NCI-H2081 (cell line): ENCODE data around the gene WHAMM.
"Not testable (repeated sequence)": the region's sequence is repeated elsewhere in the genome, so short reads cannot be mapped to it uniquely, and the experiment has no call there.

Experiments
- DNase-seq, 2 experiments: peaks; one replicate each; lab custom pipeline; 2025; lab: John Stamatoyannopoulos, UW

Gene WHAMM, protein sequence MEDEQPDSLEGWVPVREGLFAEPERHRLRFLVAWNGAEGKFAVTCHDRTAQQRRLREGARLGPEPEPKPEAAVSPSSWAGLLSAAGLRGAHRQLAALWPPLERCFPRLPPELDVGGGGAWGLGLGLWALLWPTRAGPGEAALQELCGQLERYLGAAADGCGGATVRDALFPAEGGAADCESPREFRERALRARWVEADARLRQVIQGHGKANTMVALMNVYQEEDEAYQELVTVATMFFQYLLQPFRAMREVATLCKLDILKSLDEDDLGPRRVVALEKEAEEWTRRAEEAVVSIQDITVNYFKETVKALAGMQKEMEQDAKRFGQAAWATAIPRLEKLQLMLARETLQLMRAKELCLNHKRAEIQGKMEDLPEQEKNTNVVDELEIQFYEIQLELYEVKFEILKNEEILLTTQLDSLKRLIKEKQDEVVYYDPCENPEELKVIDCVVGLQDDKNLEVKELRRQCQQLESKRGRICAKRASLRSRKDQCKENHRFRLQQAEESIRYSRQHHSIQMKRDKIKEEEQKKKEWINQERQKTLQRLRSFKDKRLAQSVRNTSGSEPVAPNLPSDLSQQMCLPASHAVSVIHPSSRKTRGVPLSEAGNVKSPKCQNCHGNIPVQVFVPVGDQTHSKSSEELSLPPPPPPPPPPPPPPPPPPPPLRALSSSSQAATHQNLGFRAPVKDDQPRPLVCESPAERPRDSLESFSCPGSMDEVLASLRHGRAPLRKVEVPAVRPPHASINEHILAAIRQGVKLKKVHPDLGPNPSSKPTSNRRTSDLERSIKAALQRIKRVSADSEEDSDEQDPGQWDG

DNA sequence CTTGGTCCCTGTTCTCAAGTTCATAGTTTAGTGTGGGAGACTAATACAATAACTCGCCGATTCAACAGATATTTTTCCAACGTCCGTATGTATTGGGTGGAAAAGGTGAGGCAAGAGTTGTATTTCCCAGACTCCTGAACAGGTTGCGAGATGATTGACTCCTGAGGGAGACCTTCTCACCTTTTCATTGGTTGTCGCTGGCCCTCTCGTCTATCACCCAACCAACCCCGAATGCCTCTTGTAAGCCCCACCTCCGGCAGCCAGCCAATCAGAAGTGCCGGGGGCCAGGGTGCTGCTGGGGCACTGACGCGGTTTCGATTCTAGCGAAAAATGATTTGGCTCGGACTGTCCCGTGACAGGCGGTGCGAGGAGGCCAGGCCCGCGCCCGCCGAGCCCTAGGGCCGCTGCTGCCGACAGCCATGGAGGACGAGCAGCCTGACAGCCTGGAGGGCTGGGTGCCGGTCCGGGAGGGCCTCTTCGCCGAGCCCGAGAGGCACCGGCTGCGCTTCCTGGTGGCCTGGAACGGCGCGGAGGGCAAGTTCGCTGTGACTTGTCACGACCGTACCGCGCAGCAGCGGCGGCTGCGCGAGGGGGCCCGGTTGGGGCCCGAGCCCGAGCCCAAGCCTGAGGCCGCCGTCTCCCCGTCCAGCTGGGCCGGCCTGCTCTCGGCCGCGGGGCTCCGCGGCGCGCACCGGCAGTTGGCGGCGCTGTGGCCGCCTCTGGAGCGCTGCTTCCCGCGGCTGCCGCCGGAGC, at the start of gene WHAMM:
TSS of gene WHAMM (plus strand) at position 321 of the 753 bp plus-strand sequence. CDS start at position 420, 99 bp downstream.
- peak; percentile 95 to 98 for DNase-seq

DNA sequence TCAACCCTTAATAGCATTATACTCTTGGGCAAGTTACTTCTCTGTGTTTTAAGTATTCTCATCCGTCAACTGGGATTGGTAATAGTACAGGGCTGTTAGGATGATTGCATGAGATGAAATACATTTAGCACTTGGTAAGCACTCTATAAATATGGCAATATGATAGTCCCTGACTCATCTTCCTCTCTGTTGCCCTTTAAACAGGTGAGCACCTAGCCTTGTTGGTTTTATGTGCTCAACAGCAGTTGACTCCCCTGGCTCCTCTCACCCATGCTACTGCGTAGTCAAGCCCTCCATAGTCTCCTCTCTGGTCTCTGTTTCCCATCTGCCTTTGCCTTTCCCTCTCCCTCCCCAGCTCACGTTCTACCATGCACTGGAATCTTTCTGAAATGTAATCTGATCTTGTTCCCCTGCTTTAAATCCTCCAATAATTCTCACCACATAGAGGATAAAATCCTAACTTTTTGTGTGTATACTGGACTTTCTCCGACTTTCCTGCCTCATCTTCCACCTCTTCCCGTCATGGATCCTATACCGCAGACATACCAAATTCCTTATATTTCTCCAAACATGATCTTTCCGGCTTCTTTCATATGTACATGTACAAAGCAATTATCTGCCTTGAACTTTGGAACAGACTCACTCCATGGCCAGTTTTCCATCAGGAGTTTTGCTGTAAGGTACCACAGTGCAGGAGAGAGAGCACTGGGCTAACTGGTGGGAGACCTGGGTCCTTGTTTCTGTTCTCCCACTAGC, 45.9 kb upstream of the WHAMM start:
- DNase-seq = no peak

DNA sequence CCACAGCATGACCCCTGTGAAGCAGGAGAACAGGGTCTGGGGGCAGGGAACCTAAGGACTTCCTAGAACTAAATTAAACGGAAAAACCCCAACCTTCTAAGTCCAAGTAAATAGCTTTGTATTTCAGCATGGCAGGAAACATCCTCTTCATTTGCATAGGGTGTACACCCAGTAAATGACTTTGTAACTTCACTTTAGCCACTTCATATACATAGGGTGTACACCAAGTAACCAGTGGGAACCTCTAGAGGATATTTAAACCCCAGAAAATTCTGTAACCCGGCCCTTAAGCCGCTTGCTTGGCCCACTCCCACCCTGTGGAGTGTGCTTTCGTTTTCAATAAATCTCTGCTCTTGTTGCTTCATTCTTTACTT, 45.3 kb upstream of the WHAMM start:
- no peak for DNase-seq

DNA sequence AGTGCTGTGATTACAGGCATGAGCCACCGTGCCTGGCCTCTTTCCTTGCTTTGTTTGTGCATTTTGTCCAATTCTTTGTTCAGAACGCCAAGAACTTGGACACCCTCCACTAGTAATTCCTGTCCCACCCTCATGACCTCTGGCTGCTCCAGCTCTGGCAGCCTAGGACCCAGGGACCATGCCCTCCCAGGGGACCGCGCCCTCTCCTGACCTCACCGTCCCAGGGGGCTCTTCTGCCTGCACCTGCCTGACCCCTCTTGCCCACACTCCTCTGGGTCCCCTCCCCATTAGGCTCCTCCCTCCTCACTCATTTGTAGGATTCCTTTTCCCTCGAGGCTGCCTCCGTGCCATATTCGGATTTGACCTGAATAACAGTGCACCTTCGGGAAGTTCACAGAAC, 44.7 kb upstream of the WHAMM start:
- no peak for DNase-seq

DNA sequence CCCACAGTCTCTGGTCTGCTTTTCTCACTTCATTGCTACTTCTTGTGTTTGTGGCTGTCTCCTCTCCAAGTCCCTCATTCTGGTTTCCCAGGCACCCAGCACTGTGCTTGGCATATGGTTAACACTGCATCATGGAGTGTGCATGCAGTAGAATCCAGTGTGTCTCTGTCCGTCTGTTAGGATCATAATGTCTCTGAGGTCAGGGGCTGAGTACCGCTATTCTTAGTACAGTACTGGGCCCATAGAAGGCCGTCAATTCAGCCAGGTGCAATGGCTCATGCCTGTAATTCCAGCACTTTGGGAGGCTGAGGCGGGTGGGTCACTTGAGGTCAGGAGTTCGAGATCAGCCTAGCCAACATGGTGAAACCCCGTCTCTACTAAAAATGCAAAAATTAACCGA, 43.2 kb upstream of the WHAMM start:
- not testable (repeated sequence) for DNase-seq

DNA sequence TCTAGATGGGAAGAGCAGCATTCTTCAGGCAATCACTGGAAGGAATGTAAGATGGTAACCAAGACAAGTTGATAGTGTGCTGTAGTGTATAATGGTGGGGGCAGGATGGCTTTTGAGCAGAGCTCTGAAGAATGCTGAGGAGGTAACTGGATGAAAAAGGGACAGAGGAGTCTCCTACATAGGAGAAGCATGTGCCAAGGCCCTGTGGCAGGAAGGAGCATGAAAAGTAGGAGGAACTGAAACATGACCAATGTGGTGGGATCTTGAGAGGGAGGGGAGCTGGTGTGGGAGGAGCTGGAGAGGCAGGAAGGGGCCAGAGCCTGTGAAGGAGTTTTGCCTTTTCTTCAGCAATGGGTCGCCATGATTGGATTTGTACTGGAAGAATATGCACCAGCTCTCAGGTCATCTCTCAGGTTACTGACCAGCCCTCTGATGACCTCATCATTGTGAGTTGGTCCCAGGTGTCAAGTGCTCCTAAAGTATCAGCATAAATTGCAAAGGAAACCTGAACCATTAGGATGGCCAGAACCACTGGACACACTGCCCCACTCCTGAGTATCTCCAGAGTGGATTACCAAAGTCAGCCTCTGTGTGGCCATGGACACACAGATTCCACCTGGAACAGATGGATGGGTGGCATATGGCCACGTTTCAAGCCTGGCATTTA, 42.1 kb upstream of the WHAMM start:
- no peak for DNase-seq

DNA sequence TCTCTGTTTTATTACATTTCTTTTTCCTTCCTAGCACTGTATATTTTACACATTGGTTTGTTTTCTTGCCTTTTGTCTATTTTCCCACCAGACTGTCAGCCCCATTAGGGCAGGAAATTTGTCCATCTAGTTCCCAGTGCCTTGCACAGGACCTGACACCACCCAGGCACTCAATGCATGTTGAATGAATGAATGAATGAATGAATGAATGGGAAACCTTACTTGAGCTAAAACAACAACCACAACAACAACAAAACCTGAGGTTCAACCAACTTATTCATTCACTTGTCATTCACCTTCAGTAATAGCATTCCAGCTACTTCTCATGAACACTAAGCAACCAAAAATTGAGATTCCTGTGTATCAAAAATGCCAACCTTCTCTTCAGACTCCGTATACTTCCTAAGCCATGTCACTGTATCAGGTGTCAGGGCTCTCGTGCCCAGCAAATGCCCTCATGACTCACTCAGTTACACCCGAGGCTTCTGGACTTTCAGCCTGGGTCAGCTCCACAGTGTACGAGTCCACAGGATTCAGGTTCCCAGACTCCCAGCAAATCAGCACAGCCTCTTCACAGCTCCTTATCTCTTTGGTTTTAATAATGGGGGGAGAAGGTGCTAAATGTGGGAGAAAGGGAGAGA, 40.9 kb upstream of the WHAMM start:
- DNase-seq = no peak

DNA sequence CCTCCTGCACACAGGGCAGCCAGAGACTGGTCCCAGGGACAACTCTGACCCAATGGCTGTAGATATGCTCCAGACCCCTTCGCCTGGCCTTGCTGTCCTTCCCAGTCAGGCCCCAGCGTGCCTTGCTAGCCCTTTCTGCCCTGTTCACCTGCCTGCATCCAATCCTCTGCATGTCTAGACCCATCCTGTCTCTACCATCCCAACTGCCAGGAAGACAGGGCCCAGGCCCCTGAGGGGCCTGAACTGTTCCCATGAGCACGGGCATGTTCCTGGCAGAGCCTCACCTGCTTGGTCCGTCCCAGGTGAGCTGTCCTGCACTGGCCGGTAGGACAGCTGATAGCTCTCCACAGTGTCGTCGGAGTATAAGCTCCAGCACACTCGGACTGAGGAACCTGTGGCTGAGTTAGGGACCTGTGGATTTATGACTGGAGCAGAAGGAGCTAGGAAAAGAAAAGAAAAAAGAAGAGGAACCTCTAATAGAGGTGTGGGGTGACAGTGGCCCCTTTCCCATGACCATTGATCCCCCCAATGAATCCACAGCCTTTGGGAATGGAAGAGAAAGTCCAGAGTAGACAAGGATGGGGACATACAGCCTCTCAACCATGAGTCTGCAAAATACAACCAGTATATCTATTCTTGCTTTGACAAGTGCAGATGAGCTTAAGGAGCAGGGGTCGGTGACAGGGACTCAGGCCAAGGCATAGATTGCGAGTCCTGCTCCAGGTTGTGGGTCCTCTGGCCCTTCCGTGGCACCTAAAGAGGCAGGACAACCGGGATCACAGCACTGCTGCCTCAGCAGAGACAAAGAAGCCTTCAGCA, 37.4 kb upstream of the WHAMM start:
- DNase-seq = no peak

DNA sequence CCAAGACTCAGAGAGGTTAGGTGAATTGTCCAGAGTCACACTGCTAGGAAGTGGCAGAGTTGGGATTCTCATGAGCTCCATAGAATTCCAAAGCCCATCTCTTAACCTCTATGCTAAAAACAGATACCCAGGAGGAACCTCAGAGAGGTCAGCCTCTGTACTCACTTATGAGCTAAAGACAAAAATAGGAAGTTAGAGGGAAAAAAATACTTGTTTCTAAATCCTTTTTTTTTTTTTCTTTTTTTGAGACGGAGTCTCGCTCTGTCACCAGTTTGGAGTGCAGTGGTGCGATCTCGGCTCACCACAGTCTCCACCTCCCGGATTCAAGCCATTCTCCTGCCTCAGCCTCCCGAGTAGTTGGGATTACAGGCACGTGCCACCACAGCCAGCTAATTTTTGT, 34.9 kb upstream of the WHAMM start:
- no peak for DNase-seq

DNA sequence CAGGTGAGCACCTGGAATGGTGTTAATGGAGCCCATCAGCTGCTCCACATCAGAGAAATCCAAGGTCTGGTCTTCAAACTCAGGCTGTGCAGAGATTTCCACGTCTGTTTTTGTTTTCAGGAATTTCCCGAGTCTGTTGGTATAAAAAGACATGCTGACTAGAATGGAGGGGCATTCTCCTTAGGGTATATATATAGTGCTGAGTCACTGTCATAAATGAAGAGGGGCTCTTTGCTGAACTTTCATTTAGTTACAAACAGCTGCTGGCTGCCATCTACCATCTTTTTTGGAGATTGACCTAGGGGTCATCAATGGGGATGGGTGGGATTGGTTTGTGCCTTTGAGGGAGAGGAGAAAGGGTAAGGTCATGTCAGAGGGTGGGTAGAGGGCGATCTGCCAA, 30.7 kb upstream of the WHAMM start:
- DNase-seq = no peak

DNA sequence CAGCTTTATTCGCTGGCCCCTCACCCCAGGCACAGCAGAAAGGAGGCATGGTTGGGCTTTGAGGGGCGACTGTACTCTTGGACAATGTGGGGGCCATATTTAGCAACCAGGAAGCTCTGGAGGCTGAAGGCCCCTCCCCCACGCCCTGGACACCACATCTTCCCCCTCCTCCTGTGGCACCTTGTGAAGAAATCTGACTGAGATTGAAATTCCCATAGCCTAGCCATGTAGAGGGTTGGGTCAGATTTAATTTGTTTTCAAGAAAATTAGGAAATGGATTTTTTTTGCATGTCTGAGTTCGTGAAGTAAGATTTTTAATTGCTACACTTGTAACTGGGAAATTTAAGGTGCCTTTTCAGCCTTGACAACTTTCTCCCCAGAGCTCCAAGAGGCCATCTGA, 28.1 kb upstream of the WHAMM start:
- DNase-seq = no peak

DNA sequence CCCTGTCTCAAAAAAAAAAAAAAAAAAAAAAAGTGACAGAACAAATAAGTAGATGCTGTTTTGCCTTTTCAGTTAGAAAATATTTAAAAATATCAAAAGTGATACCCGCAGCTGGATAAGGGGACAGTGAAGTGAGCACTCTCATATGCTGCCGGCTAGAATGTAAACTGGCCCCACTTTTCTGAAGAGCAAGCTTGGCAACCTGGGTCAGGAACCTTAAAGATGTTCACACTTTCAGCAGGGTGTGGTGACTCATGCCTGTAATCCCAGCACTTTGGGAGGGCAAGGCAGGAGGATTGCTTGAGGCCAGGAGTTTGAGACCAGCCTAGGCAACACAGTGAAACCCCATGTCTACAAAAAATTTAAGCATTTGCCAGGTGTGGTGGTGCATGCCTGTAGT, 20.9 kb upstream of the WHAMM start:
- DNase-seq = no peak

DNA sequence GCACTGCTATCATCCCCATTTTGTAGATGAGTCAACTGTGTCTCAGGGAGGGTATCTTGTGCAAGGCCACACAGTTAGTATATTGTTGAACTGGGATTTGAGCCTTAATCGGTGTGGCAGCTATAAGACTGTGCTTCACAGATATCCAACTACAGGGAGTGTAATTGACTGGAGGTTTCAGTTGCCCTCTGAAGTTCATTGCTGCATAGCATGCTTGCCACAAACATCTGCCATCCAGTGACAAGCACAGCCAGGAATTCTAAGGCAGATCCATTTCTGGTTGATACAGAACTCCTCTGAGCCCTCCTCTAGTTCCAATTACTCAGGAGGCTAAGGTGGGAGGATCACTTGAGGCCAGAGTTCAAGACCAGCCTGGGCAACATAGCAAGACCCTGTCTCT, 19.9 kb upstream of the WHAMM start:
- no peak for DNase-seq

DNA sequence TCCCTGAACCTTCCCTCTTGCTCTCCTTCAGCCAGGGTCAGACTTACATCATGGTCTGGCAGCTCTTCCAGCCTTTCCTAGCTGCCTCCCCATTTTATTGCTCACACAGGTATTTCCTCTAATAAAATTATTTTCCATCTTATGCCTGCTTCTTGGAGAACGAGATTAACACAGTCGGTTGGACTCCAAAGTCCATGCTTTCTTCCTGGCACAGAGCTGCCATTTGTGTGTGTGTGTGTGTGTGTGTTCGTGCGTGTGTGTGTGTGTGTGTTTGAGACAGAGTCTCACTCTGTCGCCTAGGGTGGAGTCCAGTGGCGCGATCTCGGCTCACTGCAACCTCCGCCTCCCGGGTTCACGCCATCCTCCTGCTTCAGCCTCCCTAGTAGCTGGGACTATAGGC, 19.1 kb upstream of the WHAMM start:
- no peak for DNase-seq

DNA sequence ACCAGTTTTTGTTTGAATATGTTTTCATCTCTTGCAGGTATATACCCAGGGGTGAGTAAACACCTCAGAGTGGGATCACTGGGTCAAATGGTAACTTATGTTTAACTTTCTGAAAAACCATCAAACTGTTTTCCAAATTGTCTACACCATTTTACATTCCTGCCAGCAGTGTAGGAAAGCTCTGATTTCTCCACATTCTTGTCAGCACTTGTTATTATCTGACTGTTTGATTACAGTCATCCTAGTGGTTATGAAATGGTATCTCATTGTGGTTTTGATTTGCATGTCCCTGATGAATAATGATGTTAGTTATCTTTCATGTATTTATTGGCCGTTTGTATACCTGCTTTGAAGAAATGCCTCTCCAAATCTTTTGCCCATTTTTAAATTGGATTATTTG, 17.4 kb upstream of the WHAMM start:
- DNase-seq = no peak

DNA sequence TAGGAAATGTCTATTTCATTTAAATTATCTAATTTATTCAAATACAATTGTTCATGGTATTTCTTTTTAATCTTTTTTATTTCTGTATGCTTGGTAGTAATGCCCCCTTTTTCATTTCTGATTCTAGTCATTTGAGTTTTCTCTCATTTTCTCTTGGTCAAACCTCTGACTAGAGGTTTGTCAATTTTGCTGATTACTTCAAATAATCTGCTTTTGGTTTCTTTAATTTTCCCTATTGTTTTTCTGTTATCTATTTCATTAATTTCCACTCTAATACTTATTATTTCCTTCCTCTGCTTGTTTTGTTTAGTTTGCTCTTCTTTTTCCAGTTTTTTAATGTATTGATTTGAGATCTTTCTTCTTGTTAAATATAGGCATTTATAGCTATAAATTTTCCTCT, 15.7 kb upstream of the WHAMM start:
- no peak for DNase-seq

DNA sequence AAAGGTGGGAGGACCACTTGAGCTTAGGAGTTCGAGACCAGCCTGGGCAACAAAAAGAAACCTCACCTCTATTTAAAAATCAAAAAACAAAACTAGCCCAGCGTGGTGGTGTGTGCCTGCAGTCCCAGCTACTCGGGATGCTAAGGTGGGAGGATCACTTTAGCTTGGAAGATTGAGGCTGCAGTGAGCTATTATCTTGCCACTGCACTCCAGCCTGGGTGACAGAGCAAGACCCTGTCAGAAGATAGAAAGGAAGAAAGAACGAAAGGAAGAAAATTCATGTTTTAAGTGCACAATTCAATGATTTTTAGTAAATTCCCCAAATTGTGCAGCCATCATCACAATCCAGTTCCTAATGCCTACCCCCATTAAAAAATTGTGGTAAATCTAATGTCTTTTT, 11.3 kb upstream of the WHAMM start:
- DNase-seq = no peak

DNA sequence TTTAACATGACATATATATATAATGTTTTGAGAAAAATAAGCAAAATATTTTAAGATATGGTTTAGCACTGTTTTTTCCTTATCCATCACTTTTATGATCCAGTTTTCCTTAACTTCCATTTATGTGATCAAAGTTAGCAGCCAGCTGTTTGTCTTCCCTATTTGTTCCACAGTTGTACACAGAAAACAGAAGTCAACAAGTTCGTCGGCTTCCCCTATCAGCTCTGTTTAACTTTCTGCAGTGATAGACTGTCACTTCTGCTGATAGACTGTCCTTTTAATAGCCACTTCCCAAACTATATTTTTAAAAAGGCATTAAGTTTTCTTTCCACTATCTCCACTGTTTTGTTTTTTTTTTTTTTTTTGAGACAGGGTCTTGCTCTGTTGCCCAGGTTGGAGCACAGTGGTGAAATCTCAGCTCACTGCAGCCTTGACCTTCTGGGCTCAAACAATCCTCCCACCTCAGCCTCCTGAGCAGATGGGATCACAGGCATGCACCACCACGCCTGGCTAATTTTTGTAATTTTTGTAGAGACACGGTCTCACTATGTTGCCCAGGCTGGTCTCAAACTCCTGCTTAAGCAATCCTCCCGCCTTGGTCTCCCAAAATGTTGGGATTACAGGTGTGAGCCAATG, 10.8 kb upstream of the WHAMM start:
- no peak for DNase-seq

DNA sequence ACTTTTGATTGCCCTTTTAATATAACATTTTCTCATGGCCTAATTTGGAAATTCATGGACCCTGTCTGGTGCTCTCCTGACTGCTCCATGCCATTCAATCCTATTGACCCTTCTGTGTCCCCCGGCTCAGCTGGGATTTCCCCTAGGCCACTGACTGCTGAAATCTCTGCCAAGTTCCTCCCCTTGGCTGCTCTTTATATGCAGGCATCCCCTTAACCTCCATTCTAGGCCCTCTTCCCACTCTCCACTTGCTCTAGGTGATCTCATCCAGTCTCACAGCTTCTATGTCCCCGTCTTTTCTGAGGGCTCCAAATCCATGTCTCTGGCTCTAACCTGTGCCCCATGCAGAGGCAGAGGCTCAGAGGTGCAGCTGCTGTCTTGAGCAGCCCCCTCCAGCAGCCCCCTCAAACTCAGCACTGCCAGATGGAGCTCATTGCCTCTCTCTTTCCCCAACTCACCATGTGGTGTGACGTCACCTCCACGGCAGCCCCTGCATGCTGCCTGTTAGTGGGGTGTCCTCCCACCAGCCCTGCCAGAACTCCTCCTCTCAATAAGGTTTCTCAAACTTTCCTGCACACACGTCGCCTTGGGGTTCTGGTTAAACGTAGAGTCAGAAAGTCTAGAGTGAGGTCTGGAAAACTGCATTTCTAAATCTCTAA, 10.1 kb upstream of the WHAMM start:
- no peak for DNase-seq
